Measurements from ENCODE around the gene CTRL. TPM values are rescaled to one million over a fixed set of nuclear protein-coding genes. Genes with fewer than 3 reads are reported as not detected.
A peak's percentile ranks its signal among the peaks of the same experiment; 100 is the strongest.

CTRL gene
- total RNA-seq, 4 donors from 2014 or later = 0.27 TPM; not detected in 3

DNA sequence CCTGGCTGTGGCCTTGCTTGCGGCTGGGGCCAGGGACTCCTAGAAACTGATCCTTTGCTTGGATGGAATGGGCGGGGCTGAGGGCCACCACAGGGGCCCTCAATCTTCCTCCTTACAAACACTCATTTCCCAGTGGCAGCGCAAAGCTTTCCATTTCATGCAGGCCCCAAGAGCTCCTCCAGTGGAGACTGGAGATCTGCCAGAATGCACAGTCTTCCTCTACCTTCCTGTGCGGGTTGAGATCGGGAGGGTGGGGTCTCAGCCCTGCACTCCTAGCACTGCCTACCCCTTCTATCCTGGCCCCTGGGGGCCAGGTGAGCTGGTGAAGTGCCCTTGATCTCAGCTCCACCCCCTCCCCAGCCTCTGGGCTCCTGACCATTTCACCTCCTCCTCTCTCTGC, 45.3 kb downstream of the CTRL start:
- H3K36me3 ChIP-seq = peaks cover 0 to 17% of the 10 kb centered on the region in 2 donors
- no peaks in the 10 kb centered on the region for H3K27me3 ChIP-seq
- ATAC-seq (no peak), DNase-seq (no peak)
- H3K9me3 ChIP-seq = no peaks in the 10 kb centered on the region
- TF ChIP-seq, protein P1, sequence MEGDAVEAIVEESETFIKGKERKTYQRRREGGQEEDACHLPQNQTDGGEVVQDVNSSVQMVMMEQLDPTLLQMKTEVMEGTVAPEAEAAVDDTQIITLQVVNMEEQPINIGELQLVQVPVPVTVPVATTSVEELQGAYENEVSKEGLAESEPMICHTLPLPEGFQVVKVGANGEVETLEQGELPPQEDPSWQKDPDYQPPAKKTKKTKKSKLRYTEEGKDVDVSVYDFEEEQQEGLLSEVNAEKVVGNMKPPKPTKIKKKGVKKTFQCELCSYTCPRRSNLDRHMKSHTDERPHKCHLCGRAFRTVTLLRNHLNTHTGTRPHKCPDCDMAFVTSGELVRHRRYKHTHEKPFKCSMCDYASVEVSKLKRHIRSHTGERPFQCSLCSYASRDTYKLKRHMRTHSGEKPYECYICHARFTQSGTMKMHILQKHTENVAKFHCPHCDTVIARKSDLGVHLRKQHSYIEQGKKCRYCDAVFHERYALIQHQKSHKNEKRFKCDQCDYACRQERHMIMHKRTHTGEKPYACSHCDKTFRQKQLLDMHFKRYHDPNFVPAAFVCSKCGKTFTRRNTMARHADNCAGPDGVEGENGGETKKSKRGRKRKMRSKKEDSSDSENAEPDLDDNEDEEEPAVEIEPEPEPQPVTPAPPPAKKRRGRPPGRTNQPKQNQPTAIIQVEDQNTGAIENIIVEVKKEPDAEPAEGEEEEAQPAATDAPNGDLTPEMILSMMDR (IDR thresholded peaks at IDR 0.05 in 4 of 5, conservative IDR thresholded peaks at IDR 0.05 in 1 of 5) = no peak
- TF ChIP-seq POLR2A (IDR thresholded peaks at IDR 0.05) = no peak
- H3K27ac ChIP-seq = no peak overlapping the region
- in situ Hi-C loops (cut with MboI; ENCODE audit: low sequenced_read_pairs in 4 of 4) = loop anchor here in 1 of 4 donors (10.0 kb wide), 1 partner anchor 48 kb away; the partner anchor contains the start of genes CTRL and PSMB10
- intact Hi-C loops (cut with DNase I; ENCODE audit: low total_unique reads) = no loop called here
- peaks cover 37 to 39% of the 10 kb centered on the region in 2 donors for H3K4me1 ChIP-seq
- no peak overlapping the region for H3K4me3 ChIP-seq

DNA sequence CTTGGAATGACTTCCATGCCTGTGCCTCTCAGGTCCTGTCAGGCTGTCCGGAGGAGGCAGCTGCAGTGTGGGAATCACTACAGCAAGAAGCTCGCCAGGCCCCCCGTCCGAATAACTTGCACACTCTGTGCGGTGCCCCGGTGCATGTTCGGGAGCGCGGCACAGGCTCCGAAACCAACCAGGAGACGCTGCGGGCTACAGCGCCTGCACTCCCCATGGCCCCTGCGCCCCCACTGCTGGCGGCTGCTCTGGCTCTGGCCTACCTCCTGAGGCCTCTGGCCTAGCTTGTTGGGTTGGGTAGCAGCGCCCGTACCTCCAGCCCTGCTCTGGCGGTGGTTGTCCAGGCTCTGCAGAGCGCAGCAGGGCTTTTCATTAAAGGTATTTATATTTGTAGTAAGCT, 45.7 kb downstream of the CTRL start:
- H3K4me3 ChIP-seq = no peak overlapping the region
- in situ Hi-C loops (cut with MboI; ENCODE audit: low sequenced_read_pairs in 4 of 4) (loop anchor here in 1 of 4 donors (10.0 kb wide), 1 partner anchor 49 kb away; the partner anchor contains the start of genes CTRL and PSMB10), intact Hi-C loops (cut with DNase I; ENCODE audit: low total_unique reads) (no loop called here)
- H3K9me3 ChIP-seq = no peaks in the 10 kb centered on the region
- no peaks in the 10 kb centered on the region for H3K27me3 ChIP-seq
- H3K36me3 ChIP-seq = peaks cover 0 to 21% of the 10 kb centered on the region in 2 donors
- DNase-seq (no peak), ATAC-seq (no peak)
- no peak for TF ChIP-seq POLR2A (IDR thresholded peaks at IDR 0.05)
- H3K4me1 ChIP-seq = peaks cover 41 to 43% of the 10 kb centered on the region in 2 donors
- H3K27ac ChIP-seq = peak overlapping the region in 1 of 4 donors; percentile 90

DNA sequence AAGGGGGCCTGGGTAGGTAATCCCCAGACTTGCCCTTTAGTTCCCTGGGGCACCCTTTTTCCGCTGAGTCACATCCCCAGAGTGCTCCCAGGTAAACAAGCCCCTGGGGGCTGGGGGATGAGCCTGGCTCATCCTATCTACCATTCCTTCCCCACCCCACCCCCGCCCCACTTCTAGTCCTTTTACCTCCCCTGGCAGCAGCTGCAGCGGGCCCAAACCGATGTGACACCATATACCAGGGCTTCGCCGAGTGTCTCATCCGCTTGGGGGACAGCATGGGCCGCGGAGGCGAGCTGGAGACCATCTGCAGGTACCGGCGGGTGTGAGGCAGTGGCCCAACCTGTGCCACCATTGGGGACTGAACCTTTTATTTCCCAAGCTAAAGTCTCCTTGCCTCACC, 46.1 kb downstream of the CTRL start:
- Histone ChIP-seq H3K36me3 (peaks cover 0 to 25% of the 10 kb centered on the region in 2 donors), H3K4me1 (peaks cover 46 to 47% of the 10 kb centered on the region in 2 donors), H3K27me3 (no peaks in the 10 kb centered on the region), H3K9me3 (no peaks in the 10 kb centered on the region), H3K27ac (peak overlapping the region; percentile 87 to 95 (median 90)), H3K4me3 (no peak overlapping the region)
- intact Hi-C loops (cut with DNase I; ENCODE audit: low total_unique reads) = no loop called here
- no peak for TF ChIP-seq POLR2A (IDR thresholded peaks at IDR 0.05)
- TF ChIP-seq, protein P1 (IDR thresholded peaks at IDR 0.05 in 4 of 5, conservative IDR thresholded peaks at IDR 0.05 in 1 of 5) = no peak
- no peak for ATAC-seq
- no peak for DNase-seq
- in situ Hi-C loops (cut with MboI; ENCODE audit: low sequenced_read_pairs in 4 of 4) = loop anchor here in 1 of 4 donors (10.0 kb wide), 1 partner anchor 49 kb away; the partner anchor contains the start of genes CTRL and PSMB10

DNA sequence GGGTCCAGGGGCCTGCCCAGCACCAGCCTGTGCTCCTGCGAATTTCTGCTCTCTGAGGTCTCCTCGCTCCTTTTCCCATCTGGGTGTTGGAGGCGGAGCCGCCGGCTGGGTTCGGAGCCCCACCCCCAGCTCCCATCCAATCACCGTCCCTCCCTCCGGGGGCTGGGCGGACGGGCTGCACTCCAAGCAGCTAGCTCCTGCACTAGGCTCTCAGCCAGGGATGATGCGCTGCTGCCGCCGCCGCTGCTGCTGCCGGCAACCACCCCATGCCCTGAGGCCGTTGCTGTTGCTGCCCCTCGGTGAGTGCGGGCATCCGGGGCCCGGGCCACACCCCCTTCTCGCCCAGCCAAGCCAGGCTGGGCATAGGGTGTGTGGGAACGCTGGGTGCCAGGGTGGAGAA, 47.0 kb downstream of the CTRL start, which contains the start of gene NRN1L:
TSS of gene NRN1L (plus strand) at position 202 of the 400 bp plus-strand sequence. CDS start at position 221, 19 bp downstream.
- peak within 1 kb of the TSS; percentile 87 to 95 (median 90) for H3K27ac ChIP-seq
- H3K4me1 ChIP-seq = peaks cover 51 to 52% of the 10 kb centered on the region in 2 donors
- no peaks in the 10 kb centered on the region for H3K9me3 ChIP-seq
- peak; percentile 8 to 33 for ATAC-seq
- TF ChIP-seq, protein P1 (IDR thresholded peaks at IDR 0.05 in 4 of 5, conservative IDR thresholded peaks at IDR 0.05 in 1 of 5) = no peak
- peak in 1 of 2 donors; percentile 14 for TF ChIP-seq POLR2A (IDR thresholded peaks at IDR 0.05)
- in situ Hi-C loops (cut with MboI; ENCODE audit: low sequenced_read_pairs in 4 of 4) = loop anchor here in 1 of 4 donors (10.0 kb wide), 1 partner anchor 50 kb away; the partner anchor contains the start of genes CTRL and PSMB10
- intact Hi-C loops (cut with DNase I; ENCODE audit: low total_unique reads) = loop anchor here (1.0 to 5.0 kb wide), 2 partner anchors 44 to 158 kb away; no protein-coding TSS in a partner anchor
- no peaks in the 10 kb centered on the region for H3K27me3 ChIP-seq
- peaks cover 0 to 34% of the 10 kb centered on the region in 2 donors for H3K36me3 ChIP-seq
- peak within 1 kb of the TSS in 1 of 4 donors; percentile 34 for H3K4me3 ChIP-seq
- DNase-seq = peak; percentile 72 to 84

DNA sequence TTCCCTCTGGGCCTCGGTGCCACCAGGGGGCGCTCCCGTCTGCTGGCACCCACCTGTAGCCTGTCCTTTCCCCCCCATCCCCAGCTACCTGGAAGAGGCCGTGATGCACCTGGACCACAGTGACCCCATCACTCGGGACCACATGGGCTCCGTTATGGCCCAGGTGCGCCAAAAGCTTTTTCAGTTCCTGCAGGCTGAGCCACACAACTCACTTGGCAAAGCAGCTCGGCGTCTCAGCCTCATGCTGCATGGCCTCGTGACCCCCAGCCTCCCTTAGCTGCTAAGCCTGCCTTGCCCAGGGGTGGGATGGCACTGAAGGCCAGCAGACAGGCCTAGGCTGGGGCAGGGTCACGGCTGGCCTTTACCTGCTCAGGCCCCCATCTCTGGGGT, 47.8 kb downstream of the CTRL start:
- no peak overlapping the region for H3K4me3 ChIP-seq
- intact Hi-C loops (cut with DNase I; ENCODE audit: low total_unique reads) (loop anchor here (1.0 to 5.0 kb wide), 3 partner anchors 33 to 158 kb away; no protein-coding TSS in a partner anchor), in situ Hi-C loops (cut with MboI; ENCODE audit: low sequenced_read_pairs in 4 of 4) (loop anchor here in 1 of 4 donors (10.0 kb wide), 1 partner anchor 51 kb away; the partner anchor contains the start of genes CTRL and PSMB10)
- no peak for TF ChIP-seq POLR2A (IDR thresholded peaks at IDR 0.05)
- TF ChIP-seq, protein P1 (IDR thresholded peaks at IDR 0.05 in 4 of 5, conservative IDR thresholded peaks at IDR 0.05 in 1 of 5) = peak; percentile 76 to 91 (median 91)
- no peaks in the 10 kb centered on the region for H3K27me3 ChIP-seq
- ATAC-seq (peak in 1 of 2 donors; percentile 22), DNase-seq (peak in 1 of 2 donors; percentile 64)
- H3K36me3 ChIP-seq = peaks cover 2 to 42% of the 10 kb centered on the region in 2 donors
- no peaks in the 10 kb centered on the region for H3K9me3 ChIP-seq
- peaks cover 51 to 52% of the 10 kb centered on the region in 2 donors for H3K4me1 ChIP-seq
- H3K27ac ChIP-seq = peak overlapping the region; percentile 87 to 95 (median 90)
